H9 (cell line): ENCODE measurements around the gene TSPYL1. TPM values are rescaled to one million over a fixed set of nuclear protein-coding genes. Genes with fewer than 3 reads are reported as not detected.

Source experiments
- DNase-seq: peaks from one replicate; pipeline ENCODE4 v3.0.0-alpha.2; 2017
- H2AFZ ChIP-seq: one replicate; pipeline ENCODE4 v1.6.1; 2013; ENCODE audit warnings: mild to moderate bottlenecking, low read length, control low read depth, moderate library complexity
- H2AK5ac ChIP-seq: 2 replicates; pipeline ENCODE4 v1.6.1; 2013; ENCODE audit warnings: low read length, control low read depth, mixed read lengths; ENCODE audit not compliant: insufficient read length
- H2BK120ac ChIP-seq: one replicate; pipeline ENCODE4 v1.6.1; 2013; ENCODE audit warnings: low read depth, mild to moderate bottlenecking, low read length, control low read depth, inconsistent platforms; ENCODE audit not compliant: poor library complexity, severe bottlenecking
- H2BK12ac ChIP-seq: 2 replicates; pipeline ENCODE4 v1.6.1; 2013; ENCODE audit warnings: low read length, control low read depth, mixed read lengths, low read depth; ENCODE audit not compliant: insufficient read length
- H2BK15ac ChIP-seq: 2 replicates; pipeline ENCODE4 v1.6.1; 2013; ENCODE audit warnings: low read depth, low read length, control low read depth
- H2BK20ac ChIP-seq: one replicate; pipeline ENCODE4 v1.6.1; 2013; ENCODE audit warnings: low read depth, mild to moderate bottlenecking, low read length, control low read depth, inconsistent platforms; ENCODE audit not compliant: poor library complexity, severe bottlenecking
- H2BK5ac ChIP-seq: 2 replicates; pipeline ENCODE4 v1.6.1; 2013; ENCODE audit warnings: low read length, control low read depth, mixed read lengths; ENCODE audit not compliant: insufficient read length
- H3K14ac ChIP-seq: 2 replicates; pipeline ENCODE4 v1.6.1; 2013; ENCODE audit warnings: low read length, control low read depth; ENCODE audit not compliant: insufficient read depth
- H3K18ac ChIP-seq: 2 replicates; pipeline ENCODE4 v1.6.1; 2013; ENCODE audit warnings: low read depth, mild to moderate bottlenecking, mixed read lengths, low read length, control low read depth; ENCODE audit not compliant: insufficient read length
- H3K23ac ChIP-seq: 2 replicates; pipeline ENCODE4 v1.6.1; 2013; ENCODE audit warnings: low read length, control low read depth, mixed read lengths, low read depth; ENCODE audit not compliant: insufficient read length
- H3K23me2 ChIP-seq: 2 replicates; pipeline ENCODE4 v1.6.1; 2013; ENCODE audit warnings: low read depth, mild to moderate bottlenecking, mixed read lengths, low read length, control low read depth; ENCODE audit not compliant: insufficient read length, poor library complexity, severe bottlenecking
- H3K27ac ChIP-seq: 2 replicates; pipeline ENCODE4 v1.5.1; 2013; ENCODE audit warnings: low read length, control low read depth, mixed read lengths, low read depth; ENCODE audit not compliant: insufficient read length
- H3K27me3 ChIP-seq: 2 replicates; pipeline ENCODE4 v1.6.1; 2013; ENCODE audit warnings: low read length, control low read depth, inconsistent platforms; ENCODE audit not compliant: insufficient read depth
- H3K4ac ChIP-seq: 2 replicates; pipeline ENCODE4 v1.6.1; 2013; ENCODE audit warnings: low read depth, mild to moderate bottlenecking, control low read depth, inconsistent platforms, low read length, moderate library complexity
- H3K4me1 ChIP-seq: 2 replicates; pipeline ENCODE4 v1.6.1; 2013; ENCODE audit warnings: low read length, control low read depth, inconsistent platforms; ENCODE audit not compliant: insufficient read depth
- H3K4me2 ChIP-seq: 2 replicates; pipeline ENCODE4 v1.6.1; 2013; ENCODE audit warnings: low read length, control low read depth, mixed read lengths; ENCODE audit not compliant: insufficient read length, insufficient read depth
- H3K56ac ChIP-seq: 2 replicates; pipeline ENCODE4 v1.6.1; 2013; ENCODE audit warnings: low read depth, mild to moderate bottlenecking, mixed read lengths, low read length, control low read depth; ENCODE audit not compliant: insufficient read length
- H3K79me1 ChIP-seq: 2 replicates; pipeline ENCODE4 v1.6.1; 2013; ENCODE audit warnings: low read depth, mild to moderate bottlenecking, moderate library complexity, low read length, control low read depth, inconsistent platforms; ENCODE audit not compliant: insufficient read depth, poor library complexity, severe bottlenecking
- H3K79me2 ChIP-seq: 2 replicates; pipeline ENCODE4 v1.6.1; 2013; ENCODE audit warnings: low read length, control low read depth, inconsistent platforms; ENCODE audit not compliant: insufficient read depth
- H3K9ac ChIP-seq: 2 replicates; pipeline ENCODE4 v1.6.1; 2013; ENCODE audit warnings: low read length, control low read depth, mixed read lengths; ENCODE audit not compliant: insufficient read length; ENCODE audit errors: extremely low read depth
- H3K9me3 ChIP-seq: one replicate; pipeline ENCODE4 v1.6.1; 2013; ENCODE audit warnings: low read depth, low read length, inconsistent platforms; ENCODE audit not compliant: control insufficient read depth
- H3T11ph ChIP-seq: one replicate; pipeline ENCODE4 v1.6.1; 2013; ENCODE audit warnings: mild to moderate bottlenecking, low read length, control low read depth, inconsistent platforms
- H4K20me1 ChIP-seq: one replicate; pipeline ENCODE4 v1.6.1; 2013; ENCODE audit not compliant: control insufficient read depth, insufficient read length, insufficient read depth
- H4K5ac ChIP-seq: 2 replicates; pipeline ENCODE4 v1.6.1; 2013; ENCODE audit warnings: low read depth, mild to moderate bottlenecking, mixed read lengths, low read length, control low read depth; ENCODE audit not compliant: insufficient read length
- H4K8ac ChIP-seq: replicated peaks from 2 replicates; pipeline ENCODE4 v1.6.1; 2013; ENCODE audit warnings: low read length, control low read depth, mixed read lengths, low read depth; ENCODE audit not compliant: insufficient read length
- H4K91ac ChIP-seq: 2 replicates; pipeline ENCODE4 v1.6.1; 2013; ENCODE audit warnings: low read depth, mild to moderate bottlenecking, moderate library complexity, mixed read lengths, low read length, control low read depth; ENCODE audit not compliant: insufficient read length
- H3K27ac Mint-ChIP-seq, 3 experiments: 2 replicates in 2 of 3; 3 replicates in 1 of 3; pipeline ENCODE4 v1.8.0; 2020 to 2021; ENCODE audit warnings: mixed read lengths in 3 of 3, mild to moderate bottlenecking in 1 of 3, moderate library complexity in 1 of 3
- H3K27me3 Mint-ChIP-seq: 2 replicates; pipeline ENCODE4 v1.8.0; 2021; ENCODE audit warnings: low read depth, mild to moderate bottlenecking, moderate library complexity, mixed read lengths
- H3K36me3 Mint-ChIP-seq, 3 experiments: 2 replicates in 2 of 3; 3 replicates in 1 of 3; pipeline ENCODE4 v1.8.0; 2020 to 2021; ENCODE audit warnings: low read depth in 3 of 3, mixed read lengths in 3 of 3; ENCODE audit not compliant: insufficient read depth in 1 of 3
- H3K4me1 Mint-ChIP-seq, 2 experiments: 2 replicates each; pipeline ENCODE4 v1.8.0; 2020; ENCODE audit warnings: mixed read lengths in 2 of 2
- H3K4me3 Mint-ChIP-seq, 2 experiments: 2 replicates in 1 of 2; 3 replicates in 1 of 2; pipeline ENCODE4 v1.8.0; 2020 to 2021; ENCODE audit warnings: mild to moderate bottlenecking in 2 of 2, mixed read lengths in 2 of 2, moderate library complexity in 1 of 2
- H3K9me3 Mint-ChIP-seq, 2 experiments: 2 replicates in 1 of 2; 3 replicates in 1 of 2; pipeline ENCODE4 v1.8.0; 2020; ENCODE audit warnings: mild to moderate bottlenecking in 2 of 2, mixed read lengths in 2 of 2, moderate library complexity in 1 of 2
- WGBS: extraction: QIAGEN DNeasy Blood & Tissue Kit; methylation state at CpG from one replicate; pipeline ENCODE4 v1.1.7; 2013; ENCODE audit warnings: missing lambda C conversion rate, low lambda C conversion rate, mixed read lengths; ENCODE audit not compliant: insufficient read length; ENCODE audit errors: extremely low coverage; 5-methylcytosine and 5-hydroxymethylcytosine counted together
- total RNA-seq: library from RNA; stranded (reverse); gene quantifications from 2 replicates; pipeline ENCODE4 v1.2.1, GENCODE V29; 2021
- TF ChIP-seq, protein P1 (sequence below): fragments of 200-600 bp; sonication (generic); conservative IDR thresholded peaks from 3 replicates; pipeline ENCODE4 v1.8.0; 2021; ENCODE audit warnings: antibody characterized with exemption, mild to moderate bottlenecking

Gene TSPYL1
- total RNA-seq, 1 experiment from 2014 or later, result 75.3 TPM

DNA sequence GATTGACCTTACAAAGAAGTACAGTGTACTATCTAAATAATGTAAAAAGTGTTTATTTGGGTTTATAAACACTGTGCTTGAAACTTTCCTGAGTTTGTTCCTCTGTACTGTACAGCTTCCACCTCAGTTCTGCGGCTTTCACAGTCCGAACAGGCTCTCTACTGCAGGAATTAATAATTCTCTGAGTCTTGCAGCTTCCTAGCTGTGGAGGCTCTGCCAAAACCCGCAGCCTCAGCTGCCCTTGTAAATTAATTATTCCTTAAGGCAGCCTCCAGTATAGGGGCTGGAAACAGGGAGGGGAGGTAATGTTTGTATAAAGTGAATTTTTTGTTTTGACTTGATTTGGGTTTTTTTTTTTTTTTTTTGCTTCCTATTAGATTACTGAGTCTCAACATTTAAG is 45.0 kb downstream of the TSPYL1 start:
- no peak overlapping the region for H3K23ac ChIP-seq
- Mint-ChIP-seq H3K27ac (no peak overlapping the region), H3K4me3 (no peak overlapping the region), H3K36me3 (peaks cover 0 to 21% (median 14%) of the 10 kb centered on the region in 3 experiments; a peak in 4 of 7 replicates), H3K4me1 (peaks cover 0 to 1% of the 10 kb centered on the region in 2 experiments; a peak in 2 of 4 replicates), H3K9me3 (no peaks in the 10 kb centered on the region), H3K27me3 (no peaks in the 10 kb centered on the region)
- H4K8ac ChIP-seq, result no peak overlapping the region
- no peak overlapping the region for H3T11ph ChIP-seq
- H3K56ac ChIP-seq, result no peak overlapping the region
- no peak overlapping the region for H2AK5ac ChIP-seq
- no peak for DNase-seq
- H3K79me2 ChIP-seq, result no peaks in the 10 kb centered on the region
- H2BK5ac ChIP-seq, result no peak overlapping the region
- no peak overlapping the region for H4K91ac ChIP-seq
- H2BK120ac ChIP-seq, result no peak overlapping the region
- no peak overlapping the region for H3K27ac ChIP-seq
- H3K14ac ChIP-seq, result no peak overlapping the region
- no peak overlapping the region for H4K5ac ChIP-seq
- no peaks in the 10 kb centered on the region for H3K23me2 ChIP-seq
- H2BK12ac ChIP-seq, result no peak overlapping the region
- no peak overlapping the region for H3K4me2 ChIP-seq
- no CpG with 5 or more reads among the region's 3 CpGs for WGBS
- no peak overlapping the region for H3K9ac ChIP-seq
- H2BK20ac ChIP-seq, result no peak overlapping the region
- no peak overlapping the region for H3K18ac ChIP-seq
- H3K4ac ChIP-seq, result no peak overlapping the region
- H3K4me1 ChIP-seq, result no peaks in the 10 kb centered on the region
- H3K27me3 ChIP-seq, result no peaks in the 10 kb centered on the region
- TF ChIP-seq, protein P1, sequence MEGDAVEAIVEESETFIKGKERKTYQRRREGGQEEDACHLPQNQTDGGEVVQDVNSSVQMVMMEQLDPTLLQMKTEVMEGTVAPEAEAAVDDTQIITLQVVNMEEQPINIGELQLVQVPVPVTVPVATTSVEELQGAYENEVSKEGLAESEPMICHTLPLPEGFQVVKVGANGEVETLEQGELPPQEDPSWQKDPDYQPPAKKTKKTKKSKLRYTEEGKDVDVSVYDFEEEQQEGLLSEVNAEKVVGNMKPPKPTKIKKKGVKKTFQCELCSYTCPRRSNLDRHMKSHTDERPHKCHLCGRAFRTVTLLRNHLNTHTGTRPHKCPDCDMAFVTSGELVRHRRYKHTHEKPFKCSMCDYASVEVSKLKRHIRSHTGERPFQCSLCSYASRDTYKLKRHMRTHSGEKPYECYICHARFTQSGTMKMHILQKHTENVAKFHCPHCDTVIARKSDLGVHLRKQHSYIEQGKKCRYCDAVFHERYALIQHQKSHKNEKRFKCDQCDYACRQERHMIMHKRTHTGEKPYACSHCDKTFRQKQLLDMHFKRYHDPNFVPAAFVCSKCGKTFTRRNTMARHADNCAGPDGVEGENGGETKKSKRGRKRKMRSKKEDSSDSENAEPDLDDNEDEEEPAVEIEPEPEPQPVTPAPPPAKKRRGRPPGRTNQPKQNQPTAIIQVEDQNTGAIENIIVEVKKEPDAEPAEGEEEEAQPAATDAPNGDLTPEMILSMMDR, result no peak
- H2AFZ ChIP-seq, result no peak overlapping the region
- H3K9me3 ChIP-seq, result no peaks in the 10 kb centered on the region
- H4K20me1 ChIP-seq, result no peaks in the 10 kb centered on the region
- H3K79me1 ChIP-seq, result no peaks in the 10 kb centered on the region
- no peak overlapping the region for H2BK15ac ChIP-seq
